Fibroblast of skin of back (primary cell): ENCODE data around the gene OR51B6.
"Not testable (repeated sequence)": the region's sequence is repeated elsewhere in the genome, so short reads cannot be mapped to it uniquely, and the experiment has no call there.

ENCODE experiments used
- DNase-seq: peaks from one replicate; pipeline ENCODE4 v3.0.0-alpha.2; 2013

Gene OR51B6

DNA sequence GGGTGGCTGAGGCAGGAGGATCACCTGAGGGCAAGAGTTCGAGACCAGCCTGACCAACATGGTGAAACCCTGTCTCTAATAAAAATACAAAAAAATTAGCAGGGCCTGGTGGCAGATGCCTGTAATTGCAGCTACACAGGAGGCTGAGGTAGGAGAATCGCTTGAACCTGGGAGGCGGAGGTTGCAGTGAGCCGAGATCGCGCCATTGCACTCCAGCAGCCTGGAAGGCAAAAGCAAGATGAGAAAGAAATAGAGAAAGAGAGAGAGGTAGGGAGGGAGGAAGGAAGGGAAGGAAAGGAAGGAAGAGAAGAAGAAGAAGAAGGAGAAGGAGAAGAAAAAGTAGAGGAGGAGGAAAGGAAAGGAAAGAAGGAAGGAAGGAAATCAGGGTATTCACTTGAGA lies 15.1 kb downstream of the OR51B6 start:
- not testable (repeated sequence) for DNase-seq

DNA sequence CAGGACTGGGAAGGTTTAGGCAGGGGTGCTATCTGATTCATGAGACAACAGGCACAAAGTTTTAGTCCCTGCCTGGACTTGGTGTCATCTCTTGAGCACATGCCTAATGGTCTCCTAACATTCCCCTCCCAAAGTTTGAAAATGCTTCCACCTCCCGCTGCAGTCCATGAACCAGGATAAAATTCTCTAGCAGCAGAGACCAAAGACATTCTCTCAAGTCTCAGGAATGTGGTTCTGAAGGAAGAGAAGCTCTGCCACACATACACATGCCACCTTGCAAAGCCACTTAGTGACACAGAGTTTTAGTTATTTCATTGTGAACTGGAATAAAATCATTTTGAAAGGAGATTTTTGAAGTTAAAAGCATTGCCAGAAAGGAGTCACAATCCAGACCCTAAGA lies 15.5 kb downstream of the OR51B6 start:
- peak; percentile 79 for DNase-seq

DNA sequence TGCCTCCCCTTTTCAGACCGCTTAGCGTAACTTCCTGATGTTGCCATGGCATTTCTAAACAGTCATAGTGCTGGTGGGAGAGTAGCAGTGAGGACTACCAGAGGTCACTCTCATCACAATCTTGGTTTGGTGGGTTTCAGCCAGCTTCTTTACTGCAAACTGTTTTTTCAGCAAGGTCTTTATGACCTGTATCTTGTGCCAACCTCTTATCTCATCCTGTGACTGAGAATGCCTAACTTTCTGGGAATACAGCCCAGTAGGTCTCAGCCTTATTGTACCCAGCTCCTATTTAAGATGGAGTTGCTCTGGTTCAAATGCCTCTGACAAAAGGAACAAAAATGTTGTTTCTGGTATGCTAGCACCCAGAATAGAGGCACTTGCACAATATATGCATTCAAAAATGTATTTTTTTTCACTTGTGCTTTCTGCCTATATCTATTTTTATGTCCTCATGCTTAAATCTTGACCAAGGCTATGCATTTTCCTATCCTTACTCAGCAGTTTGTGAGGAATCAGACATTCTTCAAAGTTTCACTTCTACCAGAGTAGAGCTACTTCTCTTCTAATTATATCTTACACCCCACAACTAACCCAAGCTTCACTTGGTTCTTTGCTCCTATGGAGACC lies 16.3 kb downstream of the OR51B6 start:
- peak; percentile 79 for DNase-seq

DNA sequence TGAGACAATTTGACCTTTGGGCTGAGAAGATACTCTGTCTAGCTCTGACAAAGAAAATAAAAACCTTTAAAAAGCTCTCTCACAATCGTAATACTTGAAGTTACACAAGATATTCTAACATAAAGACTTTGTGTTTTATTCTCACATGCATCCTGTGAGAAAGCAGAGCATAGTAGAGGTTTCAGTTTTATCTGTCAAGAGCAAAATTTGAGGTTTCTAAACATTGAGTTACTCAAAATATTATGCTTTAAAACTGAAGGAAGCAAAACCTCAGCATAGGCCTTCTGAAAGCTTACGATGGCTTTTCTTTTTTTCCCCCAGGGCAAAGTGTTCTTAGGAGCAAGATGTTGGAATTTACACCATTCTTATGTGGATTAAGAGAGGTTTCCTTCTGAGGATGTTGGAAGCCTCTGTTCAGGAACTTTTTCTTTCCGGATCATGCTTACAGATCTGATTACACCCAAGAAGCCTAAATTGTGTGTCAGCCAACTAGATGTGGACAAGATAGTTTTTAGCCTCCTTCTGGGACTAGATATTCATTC lies 17.3 kb downstream of the OR51B6 start:
- DNase-seq: no peak

DNA sequence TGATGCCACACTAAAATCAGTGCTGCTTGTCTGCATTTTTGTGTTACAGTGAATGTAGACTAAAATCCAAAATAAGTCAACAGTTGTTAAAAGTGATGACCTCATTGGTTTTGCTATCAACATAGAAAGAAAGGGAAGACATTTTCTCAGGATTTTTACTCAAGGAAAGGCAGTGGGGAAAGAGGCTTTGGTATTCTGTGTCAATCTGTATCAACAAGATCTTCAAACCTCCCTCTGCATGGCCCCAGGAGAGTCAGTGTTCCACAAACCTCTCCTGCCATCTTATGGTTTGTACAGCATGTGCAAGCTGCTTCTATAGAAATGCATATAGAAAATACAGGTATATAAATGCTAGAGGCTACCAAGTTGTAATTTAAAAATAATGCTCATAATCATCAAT lies 18.5 kb downstream of the OR51B6 start:
- DNase-seq: peak; percentile 60

DNA sequence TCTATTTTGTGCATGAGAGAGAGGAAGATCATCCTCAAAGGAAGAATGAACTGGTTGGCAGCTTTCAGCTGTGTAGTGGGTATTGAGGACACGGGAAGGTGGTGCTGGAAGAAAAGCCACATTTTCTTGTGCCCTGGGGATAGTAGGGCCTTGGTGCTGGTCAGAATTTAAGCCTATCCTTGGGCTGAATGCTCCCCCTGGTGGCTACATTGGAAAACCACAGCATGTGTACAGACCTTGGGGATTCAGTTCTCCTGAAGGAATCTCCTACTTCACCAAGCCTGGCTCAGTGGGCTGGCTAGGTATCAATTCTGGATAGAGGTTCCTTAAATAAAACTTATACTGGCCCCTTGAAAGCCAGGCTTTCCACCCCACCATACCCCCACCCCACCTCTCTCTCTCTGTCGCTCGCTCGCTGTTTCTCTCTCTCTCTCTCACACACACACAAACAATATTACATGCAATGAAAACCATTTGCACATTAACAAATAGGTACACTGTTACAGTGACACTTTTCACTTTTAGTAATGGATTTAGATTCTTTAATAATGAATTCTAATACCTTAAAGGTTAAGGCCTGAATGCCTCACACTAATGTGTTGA lies 29.5 kb downstream of the OR51B6 start:
- DNase-seq: peak; percentile 63

DNA sequence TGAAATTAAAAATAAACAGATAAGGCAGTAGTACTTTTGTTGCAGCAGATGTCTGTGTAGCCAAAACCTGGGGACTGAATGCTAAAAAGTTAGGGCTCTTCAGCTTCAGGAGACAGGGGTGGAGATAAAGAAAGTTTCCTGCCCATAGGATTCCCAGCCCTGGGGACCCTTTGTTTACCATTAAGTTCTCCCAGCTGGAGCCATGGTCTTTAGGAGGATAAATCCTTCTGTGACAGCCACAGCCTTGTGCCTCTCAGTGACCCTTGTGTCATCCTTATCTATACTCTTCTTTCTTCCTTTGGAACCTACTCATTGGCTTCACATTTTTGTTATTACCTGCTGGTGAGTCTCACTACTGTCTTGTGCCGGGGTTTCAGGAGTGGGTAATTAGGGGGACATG lies 32.3 kb downstream of the OR51B6 start, which contains the start of gene OR51M1:
OR51M1 (plus strand) TSS at position 237 of the 400 bp plus-strand sequence. CDS start 5,587 bp downstream, outside the sequence.
- no peak for DNase-seq

DNA sequence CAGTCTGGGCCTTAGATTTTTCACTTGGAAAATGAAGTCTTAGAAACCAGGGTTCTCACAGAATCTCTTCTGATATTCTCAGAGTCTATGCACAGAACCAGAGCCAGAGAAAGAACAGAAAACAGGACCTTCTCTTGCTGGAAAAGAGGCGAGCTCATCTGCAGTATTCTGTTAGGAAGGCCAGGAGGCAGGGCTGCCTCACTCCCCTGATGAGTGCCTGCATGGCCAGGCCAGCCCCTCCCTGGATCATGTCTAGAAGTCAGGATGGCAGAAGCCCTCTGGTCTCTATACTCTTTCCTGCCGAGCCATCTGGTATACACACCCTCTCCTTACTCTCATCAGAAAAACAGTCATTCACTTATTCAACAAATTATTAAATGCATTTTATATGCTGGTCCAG lies 33.0 kb downstream of the OR51B6 start:
- DNase-seq: no peak

DNA sequence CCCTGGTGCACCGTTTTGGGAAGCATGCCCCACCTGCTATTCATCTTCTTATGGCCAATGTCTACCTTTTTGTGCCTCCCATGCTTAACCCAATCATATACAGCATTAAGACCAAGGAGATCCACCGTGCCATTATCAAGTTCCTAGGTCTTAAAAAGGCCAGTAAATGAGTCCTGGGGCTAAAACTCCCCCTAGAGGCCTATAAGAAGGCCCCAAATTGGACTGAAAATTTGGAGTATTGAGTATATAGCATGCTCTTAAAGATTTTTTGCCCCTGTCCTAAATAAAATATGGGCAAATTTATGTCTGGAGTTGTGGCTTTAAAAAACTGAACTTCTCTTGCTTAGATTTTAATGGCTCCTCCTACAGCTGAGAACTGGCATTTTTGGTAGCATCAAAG lies 38.9 kb downstream of the OR51B6 start:
- DNase-seq: no peak

DNA sequence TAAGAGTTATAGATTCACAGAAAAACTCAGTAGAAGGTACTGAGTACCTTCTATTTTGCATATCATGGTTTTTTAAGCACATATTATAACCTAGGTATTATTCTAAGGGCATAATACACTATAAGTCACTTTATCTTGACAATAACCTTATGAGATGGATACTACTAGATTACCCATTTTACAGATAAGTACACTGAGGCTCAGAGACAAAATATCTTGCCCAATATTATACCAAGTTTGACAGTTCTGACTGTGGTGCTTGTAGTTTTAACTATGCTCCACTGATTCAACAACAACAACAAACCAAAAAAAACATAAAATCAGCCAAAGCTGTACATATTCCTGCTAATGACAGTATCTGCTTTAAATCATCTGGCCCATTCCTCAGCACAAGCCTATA lies 42.8 kb downstream of the OR51B6 start:
- no peak for DNase-seq

DNA sequence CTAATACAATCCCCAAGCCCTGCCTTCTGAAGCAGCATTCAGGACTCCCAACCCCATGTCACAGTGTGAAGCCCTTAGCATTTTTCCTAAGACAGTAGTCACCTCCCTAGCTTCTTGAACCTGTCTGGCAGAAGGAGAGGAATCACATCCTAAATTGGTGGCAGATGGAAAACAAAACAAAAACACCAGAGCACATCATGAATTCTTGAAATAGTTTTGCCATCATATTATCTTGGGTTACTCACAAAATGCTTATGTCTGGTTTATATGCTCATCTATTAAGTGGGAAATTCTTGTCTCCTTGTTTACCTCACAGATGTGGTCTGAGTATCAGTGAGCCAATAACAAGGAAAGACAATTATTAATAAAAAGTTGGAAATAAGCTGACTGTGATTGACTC lies 47.6 kb downstream of the OR51B6 start:
- DNase-seq: no peak
